T-helper 1 cell (primary cell): Measurements from ENCODE around the gene GNAZ.
A peak's percentile ranks its signal among the peaks of the same experiment; 100 is the strongest.
"Not testable (repeated sequence)": the region's sequence is repeated elsewhere in the genome, so short reads cannot be mapped to it uniquely, and the experiment has no call there.

ENCODE experiments used
- DNase-seq, 5 donors: peaks; one replicate each; pipeline ENCODE4 v3.0.0-alpha.2; 2012 to 2020
- total RNA-seq, 4 donors: gene quantifications; one replicate each; lab custom pipeline; 2026; lab: John Stamatoyannopoulos, UW

The GNAZ gene
- total RNA-seq, result 0.62 to 1.5 (median 0.92) reads per million in 4 donors

DNA sequence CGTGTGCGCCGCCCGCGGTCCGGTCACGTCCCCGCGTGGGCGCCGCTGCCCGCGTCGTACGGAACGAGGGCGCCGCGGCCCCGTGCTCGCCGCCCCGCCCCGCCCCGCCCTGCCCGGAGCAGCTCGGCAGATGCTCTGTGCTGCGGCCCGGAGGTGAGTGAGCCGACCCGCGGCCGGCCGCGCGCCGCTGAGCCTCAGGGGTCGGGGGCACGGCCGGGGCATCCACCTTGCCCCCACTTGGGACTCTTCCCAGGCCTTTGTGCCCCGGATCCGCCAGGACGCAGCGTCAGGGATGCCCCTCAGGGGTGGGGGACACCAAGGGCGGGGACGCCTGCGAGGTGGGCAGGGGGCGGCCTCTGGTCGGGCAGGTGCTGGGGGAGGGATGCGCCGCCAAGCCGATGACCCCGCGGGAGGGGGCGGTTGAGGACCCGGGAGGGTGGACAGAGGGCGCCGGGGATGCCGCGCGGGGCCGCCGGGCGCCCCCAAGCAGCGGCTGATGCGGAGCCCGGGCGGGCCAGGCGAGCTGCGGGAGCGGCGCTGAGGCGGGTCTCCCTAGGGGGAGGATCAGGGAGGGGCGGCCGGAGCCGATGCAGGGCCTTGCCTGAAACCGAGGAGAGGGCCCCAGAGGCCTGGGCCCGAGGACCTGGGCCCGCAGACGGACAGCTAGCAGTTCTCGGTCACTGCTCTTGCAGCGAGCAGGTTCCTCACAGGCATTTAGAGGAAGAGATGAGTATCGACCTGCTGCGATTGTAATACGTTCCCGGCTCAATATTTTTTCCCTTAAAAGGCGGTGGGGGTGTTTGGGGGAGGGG, at the start of gene GNAZ:
Gene GNAZ (plus strand): TSS at position 102 of the 812 bp plus-strand sequence. CDS start 25,177 bp downstream, outside the sequence.
- DNase-seq, result peak in 1 of 5 donors; percentile 18

DNA sequence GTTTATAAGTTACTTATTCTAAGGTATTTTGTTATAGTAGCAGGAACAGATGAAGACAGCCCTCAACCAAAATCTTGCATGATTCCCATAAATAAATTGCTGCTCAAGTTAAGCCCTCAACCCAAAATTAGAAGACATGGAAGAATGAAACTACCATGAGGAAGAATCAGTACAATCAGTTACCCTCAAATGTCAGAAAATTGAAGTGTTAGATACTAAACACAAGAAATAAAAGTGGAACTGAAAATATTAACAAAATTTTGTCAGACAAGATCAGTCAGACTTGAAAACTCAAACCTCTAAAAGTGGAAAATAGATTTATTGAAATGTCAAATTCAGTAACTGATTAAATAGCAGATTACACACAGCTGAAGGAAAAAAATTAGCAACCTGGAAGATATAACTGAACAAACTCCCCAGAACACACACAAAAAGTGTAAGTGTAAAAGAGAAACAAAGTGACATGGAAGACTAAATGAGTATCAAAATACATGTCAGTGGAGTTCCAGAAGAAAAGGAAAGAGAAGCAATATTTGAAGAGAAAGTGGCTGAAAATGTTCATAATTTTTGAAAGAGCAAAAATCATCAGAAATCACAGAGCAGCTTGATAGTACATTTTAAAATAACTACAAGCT, 49.5 kb upstream of the GNAZ start:
- DNase-seq, result no peak

DNA sequence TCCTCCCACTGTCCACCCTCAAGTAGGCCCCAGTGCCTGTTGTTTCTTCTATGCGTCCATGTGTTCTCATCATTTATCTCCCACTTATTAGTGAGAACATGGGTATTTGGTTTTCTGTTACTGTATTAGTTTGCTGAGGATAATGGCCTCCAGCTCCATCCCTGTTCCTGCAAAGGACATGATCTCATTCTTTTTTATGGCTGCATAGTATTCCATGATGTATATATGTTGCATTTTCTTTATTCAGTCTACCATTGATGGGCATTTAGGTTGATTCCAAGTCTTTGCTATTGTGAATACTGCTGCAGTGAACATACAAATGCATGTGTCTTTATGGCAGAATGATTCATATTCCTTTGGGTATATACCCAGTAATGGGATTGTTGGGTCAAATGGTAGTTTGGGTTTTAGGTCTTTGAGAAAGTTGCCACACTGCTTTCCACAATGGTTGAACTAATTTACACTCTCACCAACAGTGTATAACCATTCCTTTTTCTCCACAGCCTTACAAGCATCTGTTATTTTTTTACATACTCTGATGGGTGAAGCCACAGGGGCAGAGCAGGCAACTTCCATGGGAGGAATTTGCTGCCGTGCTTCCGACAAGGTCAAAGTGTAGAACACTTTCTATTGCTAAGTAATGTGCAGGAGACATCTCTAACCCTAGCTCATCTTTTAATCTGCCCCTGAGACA, 48.5 kb upstream of the GNAZ start:
- DNase-seq, result not testable (repeated sequence)

DNA sequence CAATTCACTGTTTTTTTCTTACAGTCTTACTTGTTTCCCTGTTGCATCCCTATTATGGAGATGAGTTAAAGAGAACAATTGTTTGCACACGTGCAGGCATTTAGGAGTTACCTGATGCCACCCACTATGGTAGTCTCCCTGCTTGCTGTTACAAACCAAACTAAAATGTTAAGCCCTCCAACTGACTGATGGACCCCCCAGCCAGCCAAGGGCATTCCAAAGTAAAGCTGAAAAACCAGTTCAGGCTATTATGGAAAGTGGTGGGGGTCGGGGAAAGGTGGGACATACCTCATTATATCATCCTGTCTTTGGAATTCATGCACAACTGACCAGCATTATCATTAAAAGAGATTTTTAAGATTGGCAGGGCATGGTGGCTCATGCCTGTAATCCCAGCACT, 47.0 kb upstream of the GNAZ start:
- no peak for DNase-seq

DNA sequence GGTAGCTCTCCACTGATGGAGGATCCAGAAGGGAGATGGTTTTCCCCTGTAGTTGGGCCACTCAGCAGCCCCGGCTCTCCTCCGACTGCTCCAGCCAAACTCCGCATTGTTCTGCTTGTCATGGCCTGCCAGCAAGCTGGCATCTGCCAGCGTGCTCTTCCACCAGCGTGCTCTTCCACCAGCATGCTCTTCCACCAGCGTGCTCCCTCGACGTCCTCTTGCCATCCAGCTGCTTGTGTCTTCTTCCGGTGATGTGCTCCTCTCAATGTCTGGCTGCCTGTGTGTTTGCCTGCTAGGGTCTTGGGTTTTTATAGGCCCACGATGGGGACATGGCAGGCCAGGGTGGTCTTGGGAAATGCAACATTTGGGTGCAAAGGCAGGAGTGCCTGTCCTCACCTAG, 43.5 kb upstream of the GNAZ start:
- no peak for DNase-seq

DNA sequence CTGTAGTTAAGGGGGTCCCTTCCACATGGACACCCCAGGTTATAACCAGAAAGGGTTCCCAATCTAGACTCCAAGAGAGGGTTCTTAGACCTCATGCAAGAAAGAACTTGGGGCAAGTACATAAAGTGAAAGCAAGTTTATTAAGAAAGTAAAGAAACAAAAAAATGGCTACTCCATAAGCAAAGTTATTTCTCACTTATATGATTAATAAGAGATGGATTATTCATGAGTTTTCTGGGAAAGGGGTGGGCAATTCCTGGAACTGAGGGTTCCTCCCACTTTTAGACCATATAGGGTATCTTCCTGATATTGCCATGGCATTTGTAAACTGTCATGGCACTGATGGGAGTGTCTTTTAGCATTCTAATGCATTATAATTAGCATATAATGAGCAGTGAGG, 42.5 kb upstream of the GNAZ start:
- not testable (repeated sequence) for DNase-seq

DNA sequence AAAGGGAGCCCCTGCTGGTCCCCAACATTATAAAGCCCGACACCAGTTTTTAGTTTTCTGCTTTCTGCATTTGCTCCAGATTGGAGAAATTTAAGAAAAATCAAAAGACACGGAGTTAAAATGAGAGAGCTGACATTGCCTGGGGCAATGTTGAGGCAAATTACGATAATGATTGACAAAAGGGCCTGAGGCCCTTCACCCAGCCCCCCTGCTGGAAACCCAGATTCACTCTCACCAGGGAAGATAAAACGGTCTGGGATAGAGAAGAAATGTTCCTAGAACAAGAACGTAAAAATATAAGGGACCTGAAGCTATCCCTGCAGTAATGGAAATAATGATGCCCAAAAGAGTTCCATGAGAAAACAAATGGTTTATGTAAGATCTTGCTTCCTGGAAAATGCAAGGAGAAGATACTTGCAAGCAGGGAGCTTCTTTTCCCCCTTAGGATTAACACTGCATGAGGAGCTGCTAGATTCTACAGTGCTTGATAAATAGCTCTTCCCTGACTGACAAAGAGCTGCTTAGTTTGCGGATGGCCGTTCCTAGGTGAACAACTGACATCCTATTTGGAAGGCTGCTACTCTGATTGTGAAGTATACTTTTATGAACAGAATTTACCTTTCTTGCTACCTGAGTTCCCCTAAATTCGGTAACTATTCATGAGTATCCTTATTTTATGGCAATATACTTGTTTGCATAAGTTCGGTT, 40.6 kb upstream of the GNAZ start:
- DNase-seq, result no peak

- DNase-seq, result no peak
These were observed 38.9 kb upstream of the GNAZ start for GRCh38 chr22:23031381-23031780.

GRCh38 chr22:23031786-23032185, 38.5 kb upstream of the GNAZ start:
- DNase-seq, result no peak

DNA sequence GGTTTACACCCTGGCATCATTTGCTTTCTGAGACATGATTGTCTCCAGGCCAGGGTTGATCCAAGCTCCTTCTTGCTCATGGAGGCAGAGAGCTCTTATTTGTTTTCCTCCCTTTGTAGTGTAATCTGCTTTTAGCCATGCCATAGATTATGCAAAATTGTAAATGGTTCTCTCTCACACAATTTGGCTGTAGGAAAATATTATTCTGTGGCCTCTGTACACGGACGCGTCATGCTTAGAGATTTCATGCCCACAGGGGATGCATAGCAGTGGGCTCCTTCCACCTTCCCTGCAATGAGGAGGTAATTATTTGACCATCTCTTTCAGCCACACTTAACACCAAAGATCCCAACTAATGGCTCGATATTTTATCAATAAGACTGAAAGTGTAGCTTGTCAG, 37.7 kb upstream of the GNAZ start:
- no peak for DNase-seq

DNA sequence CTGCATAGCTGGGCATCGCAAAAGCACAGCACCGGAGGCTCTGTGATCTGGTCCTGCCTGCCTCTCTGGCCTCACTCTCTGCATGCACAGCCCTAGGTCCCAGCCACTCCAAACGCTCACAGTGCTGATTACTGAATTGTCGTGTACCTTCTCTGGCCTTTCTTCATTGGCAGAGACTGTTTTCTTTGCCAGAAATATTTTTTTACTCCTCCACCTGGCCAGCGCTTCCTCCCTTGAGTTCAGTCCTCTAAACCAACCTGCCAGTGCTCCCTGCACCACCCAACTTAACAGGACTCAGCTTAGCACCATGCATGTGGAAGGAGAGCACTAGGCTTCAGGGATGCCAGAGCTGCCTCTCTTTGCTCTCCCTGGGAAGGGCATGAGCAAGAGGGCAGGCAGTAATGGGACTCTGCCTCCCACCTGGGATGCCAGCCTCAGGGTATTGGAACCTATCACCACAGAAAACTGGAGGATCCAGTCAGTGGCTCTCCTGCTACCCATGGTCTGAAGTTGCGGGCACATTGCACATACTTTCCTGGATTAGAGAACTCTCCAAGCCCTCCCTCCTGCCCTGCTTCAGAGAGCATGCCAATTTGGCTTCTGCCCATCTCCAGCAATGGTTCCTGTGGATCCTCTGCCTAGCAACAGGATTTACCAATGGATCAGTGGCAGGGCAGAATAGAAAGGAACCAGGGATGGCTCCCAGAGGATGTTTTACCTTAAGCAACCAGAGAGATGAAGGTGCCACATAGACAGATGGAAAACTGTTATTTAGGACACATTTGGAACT, 37.0 kb upstream of the GNAZ start:
- no peak for DNase-seq

GRCh38 chr22:23034621-23035556, 35.4 kb upstream of the GNAZ start:
- no peak for DNase-seq

DNA sequence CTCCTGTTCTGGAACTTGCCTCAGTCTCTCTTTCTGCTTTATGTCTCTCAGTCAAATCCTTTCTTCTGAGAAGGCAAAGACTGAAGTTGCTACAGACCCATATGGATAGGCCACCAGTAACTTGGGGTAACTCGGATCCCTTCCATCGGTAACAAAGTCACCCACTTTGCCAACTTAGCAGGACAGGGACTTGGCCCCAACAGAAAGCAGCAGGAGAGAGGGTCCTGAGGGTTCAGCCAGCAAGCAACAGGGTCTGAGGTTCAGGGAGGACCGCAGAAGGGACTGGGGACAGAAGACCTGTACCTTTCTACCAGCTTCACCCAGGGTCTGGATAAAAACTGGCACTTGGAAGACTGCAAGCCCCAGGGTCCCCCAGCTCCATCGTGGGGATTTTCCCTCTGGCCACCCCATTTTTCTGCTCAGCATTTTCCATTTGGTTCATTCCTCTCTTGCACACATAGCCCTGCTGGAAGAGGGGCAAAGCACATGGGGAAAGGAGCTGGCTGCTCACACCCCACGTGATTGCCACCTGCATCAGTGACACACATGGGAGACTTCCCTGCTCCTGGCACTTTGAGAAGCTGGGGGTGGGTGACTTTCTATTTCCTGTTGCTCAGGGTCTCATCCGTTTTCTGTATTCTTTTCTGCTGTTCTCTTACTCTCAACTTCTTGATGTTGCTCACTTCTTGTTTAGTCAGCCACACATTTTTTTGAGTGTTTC, 34.6 kb upstream of the GNAZ start:
- DNase-seq, result no peak

DNA sequence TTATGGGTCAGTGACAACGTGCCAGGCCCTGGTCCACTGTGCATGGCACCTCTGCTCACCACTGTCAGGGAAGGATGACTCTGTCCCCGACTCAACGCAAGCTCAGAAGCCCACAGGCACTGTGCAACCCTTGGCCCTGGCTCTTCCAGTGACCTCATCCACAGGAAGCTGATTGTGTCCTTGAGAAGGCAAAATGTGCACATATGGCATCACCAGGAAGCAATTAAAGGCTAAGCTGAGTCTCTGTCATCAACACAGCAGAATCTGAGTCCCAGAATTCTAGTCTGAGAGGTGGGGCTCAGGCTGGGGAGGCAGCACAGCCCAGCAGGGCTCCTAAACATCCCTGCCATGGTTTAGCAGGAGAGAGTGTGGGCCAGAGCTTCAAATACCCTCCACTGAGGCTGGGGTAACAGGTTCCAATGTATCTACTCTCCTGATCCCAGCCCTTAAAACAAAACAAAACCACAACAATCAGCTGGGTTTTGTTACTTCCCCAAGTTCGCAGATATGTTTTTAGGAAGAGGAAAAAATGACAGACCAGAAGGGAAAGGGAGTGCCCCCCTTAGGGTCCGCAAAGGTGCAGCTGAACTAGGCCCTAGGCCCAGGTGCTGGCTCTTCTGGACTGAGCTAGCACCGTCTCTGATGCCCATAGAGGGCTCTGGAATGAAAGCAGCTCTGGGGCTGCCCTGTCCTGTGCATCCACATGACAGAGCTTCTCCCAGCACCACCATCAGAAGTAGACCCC, 33.5 kb upstream of the GNAZ start:
- no peak for DNase-seq

- no peak for DNase-seq
These were observed 32.6 kb upstream of the GNAZ start for GRCh38 chr22:23037429-23038333.

DNA sequence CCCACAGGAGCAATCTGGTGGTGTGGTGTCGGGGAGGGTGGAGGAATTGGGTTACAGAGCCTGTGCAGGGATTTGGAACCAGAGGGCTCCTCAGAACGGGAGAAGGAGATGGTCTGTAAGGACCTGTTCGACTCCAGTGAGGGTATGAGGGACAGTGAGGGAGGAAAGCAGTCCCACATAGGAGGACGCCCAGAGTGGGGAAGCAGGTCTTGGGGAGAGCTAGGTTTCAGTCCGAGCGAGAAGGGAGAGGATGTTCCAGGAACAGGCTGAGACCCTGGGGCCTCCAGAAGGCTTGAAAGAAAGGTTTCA, 32.0 kb upstream of the GNAZ start:
- DNase-seq, result no peak

DNA sequence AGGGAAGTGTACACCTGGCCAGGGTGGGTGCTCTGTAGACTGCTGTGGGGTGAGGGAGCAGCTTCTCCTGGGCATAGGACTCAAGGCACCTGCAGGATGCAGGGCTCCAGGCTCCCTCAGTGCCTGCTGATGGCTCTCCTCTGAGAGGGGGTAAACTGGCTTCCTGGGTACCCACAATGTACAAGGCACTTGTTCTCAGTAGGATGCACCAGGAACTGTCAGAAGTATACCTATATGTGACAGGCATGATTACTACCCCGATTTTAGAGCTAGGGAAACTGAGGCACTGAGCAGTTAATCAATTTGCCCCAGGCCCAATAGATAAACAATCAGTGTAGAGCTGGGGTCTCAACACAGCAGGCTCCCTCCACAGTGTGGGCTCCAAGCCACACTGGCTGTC, 31.4 kb upstream of the GNAZ start:
- no peak for DNase-seq

GRCh38 chr22:23042179-23042578, 28.1 kb upstream of the GNAZ start:
- DNase-seq, result no peak

DNA sequence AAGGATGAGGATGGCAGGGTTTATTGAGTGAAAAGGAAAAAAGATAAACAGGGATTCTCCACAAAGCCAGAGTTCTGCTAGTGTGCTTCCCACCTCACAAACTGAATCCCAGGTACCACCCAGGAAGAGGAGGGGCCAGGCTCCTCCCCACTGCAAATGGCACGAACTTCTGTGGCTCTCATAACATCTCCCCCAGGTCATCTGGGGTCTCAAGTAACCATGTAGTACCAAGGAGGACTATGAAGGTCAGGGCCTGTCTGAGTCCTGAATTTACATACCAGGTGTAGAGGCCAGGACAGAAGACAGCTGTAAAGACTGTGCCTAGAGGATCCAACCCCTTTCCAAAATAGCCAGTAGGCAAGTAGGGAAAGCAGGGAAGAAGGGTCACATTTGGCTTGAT, 25.7 kb upstream of the GNAZ start:
- DNase-seq, result no peak
